ENCODE measurements around the gene CEMIP.

The CEMIP gene

GRCh38 chr15:80750575-80750974 is 28.6 kb upstream of the CEMIP start:
- no peak for TF ChIP-seq CTCF (IDR thresholded peaks at IDR 0.05; ENCODE audit: insufficient read depth, low read length, poor library complexity, severe bottlenecking)
- no peak for DNase-seq (ENCODE audit: extremely low read depth, insufficient read length)
- Histone ChIP-seq H3K27me3 (replicated peaks; ENCODE audit: control insufficient read depth, insufficient read depth, low read length) (no peaks in the 10 kb centered on the region), H3K4me3 (replicated peaks; ENCODE audit: low read depth, low read length) (no peak overlapping the region), H3K36me3 (ENCODE audit: control insufficient read depth, insufficient read depth, low read length) (no peaks in the 10 kb centered on the region)

- H3K4me3 ChIP-seq (replicated peaks; ENCODE audit: low read depth, low read length), result no peak overlapping the region
- no peak for TF ChIP-seq CTCF (IDR thresholded peaks at IDR 0.05; ENCODE audit: insufficient read depth, low read length, poor library complexity, severe bottlenecking)
- DNase-seq (ENCODE audit: extremely low read depth, insufficient read length), result no peak
- H3K36me3 ChIP-seq (ENCODE audit: control insufficient read depth, insufficient read depth, low read length), result no peaks in the 10 kb centered on the region; the same call in 1 of the 2 replicates
- H3K27me3 ChIP-seq (replicated peaks; ENCODE audit: control insufficient read depth, insufficient read depth, low read length), result no peaks in the 10 kb centered on the region
Observed at GRCh38 chr15:80752204-80752603, 27.0 kb upstream of the CEMIP start.

- no peak overlapping the region for H3K4me3 ChIP-seq (replicated peaks; ENCODE audit: low read depth, low read length)
- H3K27me3 ChIP-seq (replicated peaks; ENCODE audit: control insufficient read depth, insufficient read depth, low read length), result no peaks in the 10 kb centered on the region
- TF ChIP-seq CTCF (IDR thresholded peaks at IDR 0.05; ENCODE audit: insufficient read depth, low read length, poor library complexity, severe bottlenecking), result no peak
- no peak for DNase-seq (ENCODE audit: extremely low read depth, insufficient read length)
- H3K36me3 ChIP-seq (ENCODE audit: control insufficient read depth, insufficient read depth, low read length), result no peaks in the 10 kb centered on the region; the same call in 1 of the 2 replicates
Observed at GRCh38 chr15:80753161-80753560, 26.0 kb upstream of the CEMIP start.

GRCh38 chr15:80754014-80754413 is 25.2 kb upstream of the CEMIP start:
- no peak overlapping the region for H3K4me3 ChIP-seq (replicated peaks; ENCODE audit: low read depth, low read length)
- no peaks in the 10 kb centered on the region for H3K27me3 ChIP-seq (replicated peaks; ENCODE audit: control insufficient read depth, insufficient read depth, low read length)
- no peak for TF ChIP-seq CTCF (IDR thresholded peaks at IDR 0.05; ENCODE audit: insufficient read depth, low read length, poor library complexity, severe bottlenecking)
- no peaks in the 10 kb centered on the region; the same call in 1 of the 2 replicates for H3K36me3 ChIP-seq (ENCODE audit: control insufficient read depth, insufficient read depth, low read length)
- no peak for DNase-seq (ENCODE audit: extremely low read depth, insufficient read length)

- DNase-seq (ENCODE audit: extremely low read depth, insufficient read length), result no peak
- no peak for TF ChIP-seq CTCF (IDR thresholded peaks at IDR 0.05; ENCODE audit: insufficient read depth, low read length, poor library complexity, severe bottlenecking)
- Histone ChIP-seq H3K36me3 (ENCODE audit: control insufficient read depth, insufficient read depth, low read length) (no peaks in the 10 kb centered on the region; the same call in 1 of the 2 replicates), H3K4me3 (replicated peaks; ENCODE audit: low read depth, low read length) (no peak overlapping the region), H3K27me3 (replicated peaks; ENCODE audit: control insufficient read depth, insufficient read depth, low read length) (no peaks in the 10 kb centered on the region)
Observed at GRCh38 chr15:80755885-80756284, 23.3 kb upstream of the CEMIP start.

- no peaks in the 10 kb centered on the region for H3K27me3 ChIP-seq (replicated peaks; ENCODE audit: control insufficient read depth, insufficient read depth, low read length)
- DNase-seq (ENCODE audit: extremely low read depth, insufficient read length), result no peak
- TF ChIP-seq CTCF (IDR thresholded peaks at IDR 0.05; ENCODE audit: insufficient read depth, low read length, poor library complexity, severe bottlenecking), result no peak
- no peak overlapping the region for H3K4me3 ChIP-seq (replicated peaks; ENCODE audit: low read depth, low read length)
- H3K36me3 ChIP-seq (ENCODE audit: control insufficient read depth, insufficient read depth, low read length), result no peaks in the 10 kb centered on the region; the same call in 1 of the 2 replicates
Observed at GRCh38 chr15:80758130-80758745, 20.9 kb upstream of the CEMIP start.

All from GM06990 (cell line).